Activated CD4-positive, alpha-beta T cell treated with anti-CD3 and anti-CD28 coated beads, Interleukin-2, amount 10 ng/mL, durations not matched to agents 24 days and 14 days (primary cell): Measurements from ENCODE around the gene UNC13D. TPM values are rescaled to one million over a fixed set of nuclear protein-coding genes. Genes with fewer than 3 reads are reported as not detected.
"Not testable (repeated sequence)": the region's sequence is repeated elsewhere in the genome, so short reads cannot be mapped to it uniquely, and the experiment has no call there.

ENCODE experiments used
- DNase-seq: peaks from one replicate; pipeline ENCODE4 v3.0.0; 2022
- H3K27ac Mint-ChIP-seq: one replicate; pipeline ENCODE4 v1.8.0; 2022; ENCODE audit warnings: mild to moderate bottlenecking, mixed read lengths
- H3K27me3 Mint-ChIP-seq: one replicate; pipeline ENCODE4 v1.8.0; 2022; ENCODE audit warnings: mixed read lengths
- H3K36me3 Mint-ChIP-seq: one replicate; pipeline ENCODE4 v1.8.0; 2022; ENCODE audit warnings: low read depth, mild to moderate bottlenecking, mixed read lengths
- H3K4me1 Mint-ChIP-seq: one replicate; pipeline ENCODE4 v1.8.0; 2021; ENCODE audit warnings: mixed read lengths
- H3K4me3 Mint-ChIP-seq: one replicate; pipeline ENCODE4 v1.8.0; 2022; ENCODE audit warnings: mild to moderate bottlenecking, moderate library complexity, mixed read lengths
- H3K9me3 Mint-ChIP-seq: one replicate; pipeline ENCODE4 v1.8.0; 2021; ENCODE audit warnings: mixed read lengths
- intact Hi-C: fragments of 100-400 bp; cut with micrococcal nuclease; formaldehyde crosslinking; loops from one replicate; pipeline ENCODE4 v1.15.1; 2023
- total RNA-seq: library from RNA; stranded (reverse); gene quantifications from 2 replicates; pipeline ENCODE4 v1.2.3, GENCODE V29; 2022

Gene UNC13D
- total RNA-seq, 1 donor from 2014 or later, result 161 TPM

DNA sequence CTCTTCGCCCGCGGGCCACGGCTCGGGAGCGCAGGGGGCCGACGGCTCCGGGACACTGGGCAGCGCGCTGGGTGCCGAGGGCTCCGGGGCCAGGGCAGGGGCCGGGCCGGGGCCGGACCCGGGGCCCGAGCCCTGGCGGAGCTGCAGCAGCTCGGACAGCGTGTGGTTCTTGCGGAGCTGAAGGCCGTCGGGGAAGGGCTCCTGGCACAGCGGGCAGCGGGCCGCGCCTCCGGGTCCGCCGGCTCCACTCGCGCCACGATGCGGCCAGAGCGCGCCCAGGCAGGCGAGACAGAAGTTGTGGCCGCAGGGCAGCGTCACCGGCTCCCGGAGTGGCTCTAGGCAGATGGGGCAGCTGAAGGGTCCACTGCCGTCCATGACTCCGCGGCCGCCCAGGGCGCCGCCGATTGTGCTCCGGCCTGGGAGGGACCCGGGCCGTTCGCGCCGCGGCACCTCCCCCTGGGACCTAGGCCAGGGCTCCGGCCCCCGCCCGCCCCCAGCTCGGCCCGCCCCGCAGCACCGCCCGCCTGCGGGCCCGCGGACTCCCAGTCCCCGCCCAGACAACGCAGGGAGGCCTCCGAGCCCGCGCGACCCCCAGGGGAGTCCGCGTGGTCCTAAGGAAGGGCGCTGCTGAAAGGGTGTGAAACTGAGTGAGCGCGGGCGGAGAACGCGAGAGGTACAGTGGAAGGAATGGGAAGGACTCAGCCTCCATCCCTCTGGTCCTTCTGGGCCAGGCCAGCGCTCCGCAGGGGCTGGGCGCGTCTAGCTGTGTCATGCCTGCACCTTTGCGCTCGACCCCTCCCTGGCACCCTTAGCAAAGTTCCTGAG, 34.2 kb upstream of the UNC13D start, which contains the start of gene TRIM47:
Gene TRIM47 (minus strand): TSS at position 408 of the 825 bp plus-strand sequence. CDS start 33 bp downstream, at position 375.
- peaks cover 14% of the 10 kb centered on the region for H3K27me3 Mint-ChIP-seq
- peak within 1 kb of the TSS; percentile 96 for H3K27ac Mint-ChIP-seq
- H3K36me3 Mint-ChIP-seq, result no peaks in the 10 kb centered on the region
- peaks cover 33% of the 10 kb centered on the region for H3K4me1 Mint-ChIP-seq
- H3K4me3 Mint-ChIP-seq, result peak within 1 kb of the TSS; percentile 90
- peak; percentile 79 for DNase-seq
- no peaks in the 10 kb centered on the region for H3K9me3 Mint-ChIP-seq
- intact Hi-C loops, result no loop called here

DNA sequence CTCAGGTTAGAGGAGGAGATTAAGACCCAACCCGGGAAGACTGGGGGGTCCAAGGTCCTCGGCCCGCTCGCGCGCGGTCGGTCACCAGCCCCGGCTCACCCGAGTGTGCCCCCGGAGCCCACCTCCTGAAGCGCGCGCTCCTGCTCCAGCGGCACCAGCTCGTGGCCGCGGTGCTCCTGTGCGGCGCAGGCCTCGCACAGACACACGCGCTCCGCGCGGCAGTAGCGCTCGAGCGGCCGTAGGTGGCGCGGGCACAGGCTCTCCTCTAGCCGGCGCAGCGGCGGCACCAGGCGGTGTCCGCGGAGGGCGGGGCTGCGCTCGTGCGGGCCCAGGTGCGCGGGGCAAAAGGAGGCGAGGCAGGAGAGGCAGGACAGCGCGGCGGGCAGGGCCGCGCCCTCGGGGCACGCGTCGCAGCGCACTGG, 33.6 kb upstream of the UNC13D start:
- DNase-seq, result peak; percentile 94
- H3K27ac Mint-ChIP-seq, result peak overlapping the region; percentile 96
- peaks cover 35% of the 10 kb centered on the region for H3K4me1 Mint-ChIP-seq
- peak overlapping the region; percentile 90 for H3K4me3 Mint-ChIP-seq
- H3K36me3 Mint-ChIP-seq, result no peaks in the 10 kb centered on the region
- peaks cover 14% of the 10 kb centered on the region for H3K27me3 Mint-ChIP-seq
- intact Hi-C loops, result loop anchor here (1.0 to 2.0 kb wide), 2 partner anchors 13 to 19 kb away; partner anchors contain the start of gene TRIM65
- H3K9me3 Mint-ChIP-seq, result no peaks in the 10 kb centered on the region

DNA sequence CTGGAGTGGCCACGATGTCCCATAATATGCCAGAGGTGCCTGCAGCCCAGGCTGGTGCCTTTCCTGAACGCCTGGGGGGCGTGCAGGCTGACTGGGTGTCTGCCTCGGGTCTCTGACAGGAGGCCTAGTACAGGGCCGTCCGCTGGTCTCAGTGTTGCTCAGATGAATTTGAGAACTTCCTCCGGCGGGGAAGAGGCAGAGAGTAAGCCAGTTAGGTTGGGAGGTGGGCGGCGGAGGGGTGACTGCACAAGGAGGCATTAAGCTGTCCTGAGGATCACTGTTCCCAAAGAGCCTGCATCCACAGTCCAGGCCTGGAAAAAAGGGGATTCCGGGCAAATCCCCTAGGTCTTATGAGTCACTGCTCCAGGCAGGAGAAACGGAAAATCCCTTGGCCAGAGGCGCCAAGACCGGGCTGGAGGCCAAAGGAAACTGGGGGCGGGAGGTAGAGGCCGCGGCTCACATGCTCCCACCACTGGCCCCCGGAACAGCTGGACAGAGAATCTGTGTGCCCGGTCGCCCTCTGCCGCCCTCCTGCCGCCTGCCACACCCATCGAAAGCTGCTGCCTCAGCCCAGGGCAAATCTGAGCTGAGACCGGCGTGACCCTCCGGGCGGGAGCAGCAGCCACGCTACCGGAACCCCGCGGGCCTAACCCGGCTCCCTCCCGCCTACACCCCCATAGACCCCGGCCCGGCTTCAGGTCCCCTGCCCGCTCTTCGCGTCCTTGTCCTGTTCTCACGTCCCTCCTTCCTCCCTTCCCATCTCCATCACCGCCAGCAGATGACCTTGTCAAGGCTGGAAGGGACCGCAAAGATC, 32.9 kb upstream of the UNC13D start:
- H3K9me3 Mint-ChIP-seq, result no peaks in the 10 kb centered on the region
- H3K4me3 Mint-ChIP-seq, result peak overlapping the region; percentile 90
- H3K4me1 Mint-ChIP-seq, result peaks cover 42% of the 10 kb centered on the region
- DNase-seq, result peak; percentile 82
- intact Hi-C loops, result loop anchor here (1.0 to 2.0 kb wide), 3 partner anchors 13 to 22 kb away; partner anchors contain the start of genes TRIM65 and WBP2
- H3K27me3 Mint-ChIP-seq, result peaks cover 10% of the 10 kb centered on the region
- H3K27ac Mint-ChIP-seq, result peak overlapping the region; percentile 96
- H3K36me3 Mint-ChIP-seq, result no peaks in the 10 kb centered on the region

DNA sequence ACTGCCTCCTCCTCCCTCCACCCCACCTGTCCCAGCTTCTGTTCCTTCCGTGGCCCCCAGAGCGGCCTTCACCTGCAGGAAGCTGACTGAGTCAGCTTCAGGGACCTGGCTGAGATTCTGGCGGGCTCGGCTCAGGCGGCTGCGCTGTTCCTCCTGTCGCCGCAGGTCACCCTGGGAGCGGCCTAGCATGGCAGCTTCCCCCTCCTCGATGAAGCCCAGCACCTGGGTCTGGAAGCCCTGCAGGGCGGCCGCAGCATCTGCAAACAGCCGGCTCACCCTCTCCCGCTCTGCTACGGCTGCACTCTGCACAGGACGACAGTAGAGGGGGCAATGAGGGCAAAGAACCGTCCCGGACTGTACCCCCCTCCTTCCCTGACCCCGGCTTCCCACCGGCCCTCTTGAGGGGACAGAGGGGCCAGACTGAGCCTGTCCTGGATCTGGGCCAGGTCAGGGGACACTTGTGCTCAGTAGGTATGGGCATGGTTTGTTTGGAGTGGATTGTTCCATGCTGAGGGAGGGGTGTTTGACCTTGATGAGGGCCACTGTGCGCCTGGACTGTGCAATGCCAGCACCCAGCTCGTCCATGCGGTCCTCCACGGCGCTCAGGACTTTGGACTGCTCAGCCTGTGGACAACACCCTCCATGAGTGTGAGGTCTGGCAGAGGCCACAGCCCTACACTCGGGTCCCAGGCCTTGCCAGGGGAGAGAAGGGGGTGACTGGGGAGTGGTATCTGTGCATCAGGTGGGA, 32.2 kb upstream of the UNC13D start:
- Mint-ChIP-seq H3K4me3 (peak overlapping the region; percentile 90), H3K27ac (peak overlapping the region; percentile 96), H3K4me1 (peaks cover 35% of the 10 kb centered on the region), H3K36me3 (no peaks in the 10 kb centered on the region), H3K27me3 (peaks cover 6% of the 10 kb centered on the region), H3K9me3 (no peaks in the 10 kb centered on the region)
- intact Hi-C loops, result loop anchor here (1.0 to 2.0 kb wide), 2 partner anchors 20 to 21 kb away; partner anchors contain the start of genes TRIM65 and WBP2
- DNase-seq, result peak; percentile 91

DNA sequence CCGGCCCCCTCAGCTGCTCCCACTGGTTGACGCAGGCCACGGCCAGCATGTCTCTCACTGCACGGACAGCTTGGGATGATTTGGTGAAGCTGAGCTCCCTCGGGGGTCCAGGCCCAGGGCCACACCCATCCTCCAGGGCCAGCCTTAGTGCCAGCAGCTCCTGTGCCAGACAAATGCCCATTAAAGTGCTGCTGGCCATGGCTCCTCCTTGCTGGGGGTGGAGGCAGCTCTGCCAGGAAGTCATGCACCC, 31.7 kb upstream of the UNC13D start:
- intact Hi-C loops, result loop anchor here (1.0 to 2.0 kb wide), 2 partner anchors 21 kb away; partner anchors contain the start of genes TRIM65 and WBP2
- peak overlapping the region; percentile 90 for H3K4me3 Mint-ChIP-seq
- H3K27ac Mint-ChIP-seq, result peak overlapping the region; percentile 96
- H3K9me3 Mint-ChIP-seq, result no peaks in the 10 kb centered on the region
- peaks cover 35% of the 10 kb centered on the region for H3K4me1 Mint-ChIP-seq
- no peaks in the 10 kb centered on the region for H3K36me3 Mint-ChIP-seq
- H3K27me3 Mint-ChIP-seq, result peaks cover 6% of the 10 kb centered on the region
- DNase-seq, result no peak

DNA sequence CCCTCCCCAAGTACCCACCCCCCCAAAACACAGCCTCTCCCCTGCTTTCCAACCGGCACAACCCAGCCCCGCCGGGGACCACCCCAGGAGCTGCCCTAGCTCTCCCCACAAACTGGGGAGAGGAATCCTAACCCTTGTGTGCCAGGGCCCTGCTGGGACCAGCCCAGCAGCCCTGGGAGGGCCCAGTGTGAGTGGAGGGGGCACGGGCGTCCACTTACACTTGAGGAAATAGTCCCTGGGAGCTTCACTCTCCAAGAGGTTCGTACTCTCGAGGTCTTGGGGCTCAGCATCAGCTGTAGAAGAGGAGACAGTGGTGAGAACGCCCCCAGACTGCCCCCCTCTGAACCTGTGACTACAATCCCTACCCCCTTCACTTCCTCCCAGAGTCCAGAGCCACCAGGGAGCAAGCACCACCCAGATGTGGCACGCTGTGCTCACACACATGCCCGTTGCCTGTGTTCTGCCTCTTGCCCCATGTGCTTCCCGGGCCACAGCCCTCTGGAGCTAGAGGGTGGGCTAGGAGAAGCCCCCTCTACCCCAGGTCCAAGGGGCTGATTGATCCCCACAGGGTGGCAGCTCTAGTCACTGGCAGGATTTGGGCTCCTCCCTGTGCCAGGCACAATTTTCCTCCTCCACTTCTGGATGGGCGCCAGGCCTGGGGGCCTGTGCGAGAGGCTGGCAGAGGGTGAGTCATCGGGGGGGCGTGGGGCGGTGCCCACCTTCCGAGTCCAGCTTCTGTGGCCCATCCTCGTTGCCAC, 31.2 kb upstream of the UNC13D start:
- Mint-ChIP-seq H3K4me3 (peak overlapping the region; percentile 90), H3K27ac (peak overlapping the region; percentile 96), H3K9me3 (no peaks in the 10 kb centered on the region), H3K4me1 (peaks cover 35% of the 10 kb centered on the region), H3K36me3 (no peaks in the 10 kb centered on the region), H3K27me3 (peaks cover 4% of the 10 kb centered on the region)
- DNase-seq, result no peak
- intact Hi-C loops, result no loop called here

DNA sequence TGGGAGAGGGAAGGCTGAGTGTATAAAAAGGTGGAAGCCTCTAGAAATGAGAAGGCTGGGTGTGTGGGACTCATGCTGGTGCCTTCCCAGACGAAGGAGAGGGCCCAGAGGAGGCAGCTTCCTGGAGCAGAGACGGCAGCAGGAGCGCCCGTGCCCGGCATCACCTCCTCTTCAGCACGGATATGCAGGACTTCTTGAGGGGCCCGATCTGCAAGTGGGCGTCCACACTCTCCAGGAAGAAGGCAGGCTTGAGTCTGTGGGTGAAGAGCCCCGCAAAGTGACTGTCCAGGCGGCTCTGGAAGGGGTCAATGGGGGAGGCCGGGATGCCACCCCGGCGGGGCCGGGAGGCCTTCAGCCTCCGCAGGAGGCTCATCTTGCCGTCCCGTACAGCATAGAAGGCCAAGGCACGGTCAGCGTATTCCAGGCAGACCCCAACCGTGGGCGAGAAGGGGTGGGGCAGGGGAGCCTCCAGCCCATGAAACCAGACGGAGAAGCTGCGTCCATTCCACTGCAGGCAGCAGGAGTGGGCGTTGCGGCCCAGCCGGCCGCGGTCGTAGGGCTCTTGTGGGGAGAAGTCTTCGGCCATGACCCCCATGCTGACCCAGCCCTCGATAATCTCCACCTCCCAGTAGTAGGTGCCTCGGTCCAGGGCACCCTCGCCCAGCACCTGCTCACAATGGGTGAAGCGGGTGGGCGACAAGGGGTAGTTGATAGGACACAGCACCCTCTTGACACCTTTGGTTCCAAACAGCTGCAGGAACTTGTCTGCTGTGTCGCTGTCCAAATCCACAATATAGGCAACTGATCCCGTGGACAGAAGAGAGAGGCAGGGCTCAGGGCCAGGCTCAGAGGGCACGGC, 30.3 kb upstream of the UNC13D start:
- peaks cover 35% of the 10 kb centered on the region for H3K4me1 Mint-ChIP-seq
- H3K27me3 Mint-ChIP-seq, result no peaks in the 10 kb centered on the region
- intact Hi-C loops, result no loop called here
- no peaks in the 10 kb centered on the region for H3K9me3 Mint-ChIP-seq
- no peak overlapping the region for H3K27ac Mint-ChIP-seq
- H3K36me3 Mint-ChIP-seq, result no peaks in the 10 kb centered on the region
- DNase-seq, result no peak
- no peak overlapping the region for H3K4me3 Mint-ChIP-seq

DNA sequence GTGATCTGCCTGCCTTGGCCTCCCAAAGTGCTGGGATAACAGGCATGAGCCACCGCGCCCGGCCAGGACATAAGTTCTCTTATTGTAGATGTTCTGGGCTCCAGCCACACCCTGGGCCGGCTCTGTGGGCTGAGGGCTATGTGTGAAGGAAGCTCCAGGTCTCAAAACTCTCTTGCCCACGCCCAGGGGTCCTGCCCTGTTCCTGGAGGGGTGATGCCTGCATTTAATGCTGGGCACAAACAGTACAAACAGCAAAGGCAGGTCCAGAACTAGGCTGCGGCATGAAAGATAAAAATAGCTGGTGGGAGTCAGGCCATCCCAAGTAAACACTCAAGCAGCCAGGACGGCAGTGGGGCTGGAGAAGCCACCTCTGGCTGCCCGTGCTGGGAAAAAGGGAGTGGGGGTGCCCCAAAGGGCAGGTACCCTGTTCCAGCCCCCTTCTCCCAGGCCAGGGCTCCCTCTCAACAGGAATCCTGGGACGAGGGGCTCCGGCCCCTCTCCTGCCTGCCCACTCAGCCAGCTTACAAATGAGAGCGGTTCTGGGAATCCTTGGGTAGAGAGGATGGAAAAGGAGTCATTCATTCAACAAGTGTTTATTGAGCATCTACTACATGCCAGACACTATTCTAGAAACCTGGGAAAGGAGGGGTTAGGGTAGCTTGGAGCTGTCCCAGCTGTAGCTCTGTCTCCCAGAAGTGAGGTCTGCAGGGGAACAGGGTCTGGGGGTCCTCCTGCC, 29.6 kb upstream of the UNC13D start:
- DNase-seq, result no peak
- Mint-ChIP-seq H3K4me1 (peaks cover 34% of the 10 kb centered on the region), H3K27me3 (no peaks in the 10 kb centered on the region), H3K36me3 (no peaks in the 10 kb centered on the region), H3K9me3 (no peaks in the 10 kb centered on the region), H3K4me3 (no peak overlapping the region), H3K27ac (peak overlapping the region; percentile 37)
- intact Hi-C loops, result no loop called here

DNA sequence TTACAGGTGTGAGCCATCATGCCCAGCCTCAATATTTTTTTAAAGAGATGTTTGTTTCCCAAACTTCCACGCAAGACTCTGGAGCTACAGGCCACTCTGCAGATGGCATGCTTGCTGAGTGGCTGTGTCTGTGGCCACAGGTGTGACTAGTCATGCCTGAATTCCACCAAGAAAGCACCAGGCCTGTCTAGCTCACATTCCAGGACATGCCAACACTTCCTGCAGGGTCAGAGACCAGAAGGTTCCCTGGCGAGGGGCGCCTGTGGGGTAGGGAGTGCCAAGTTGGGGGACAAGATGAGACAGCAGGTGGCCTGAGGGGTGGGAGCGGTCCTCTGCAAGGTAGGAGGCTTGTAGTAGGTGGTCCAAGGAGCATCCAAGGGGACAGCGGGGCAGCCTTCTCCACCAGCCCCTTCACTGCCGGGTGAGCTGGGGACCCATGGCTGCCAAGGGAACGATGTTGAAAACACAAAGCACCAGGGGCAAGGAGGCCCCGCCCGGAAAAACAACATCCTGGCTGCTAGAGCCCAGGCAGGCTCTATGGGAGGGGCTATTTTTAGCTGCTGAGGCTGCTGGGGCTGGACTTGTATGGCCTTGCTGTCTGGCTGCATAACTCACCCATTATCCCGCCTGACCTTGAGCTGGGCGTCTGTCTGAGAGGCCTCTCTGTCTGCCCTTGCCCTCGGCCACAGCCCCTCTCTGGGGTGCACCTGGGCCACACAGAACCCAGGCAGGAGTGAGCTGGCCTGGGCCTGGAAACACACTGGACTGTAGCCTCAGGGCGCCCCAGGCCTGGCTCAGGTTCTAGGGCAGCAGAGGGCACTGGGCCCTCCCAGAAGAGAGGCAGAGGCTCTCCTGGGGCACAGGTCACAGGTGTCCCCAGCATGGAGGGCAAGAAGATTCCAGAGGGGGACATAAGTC, 28.5 kb upstream of the UNC13D start:
- peak; percentile 93 for DNase-seq
- Mint-ChIP-seq H3K4me1 (peaks cover 31% of the 10 kb centered on the region), H3K4me3 (peak overlapping the region; percentile 18), H3K36me3 (no peaks in the 10 kb centered on the region), H3K27ac (peak overlapping the region; percentile 85), H3K27me3 (no peaks in the 10 kb centered on the region), H3K9me3 (no peaks in the 10 kb centered on the region)
- intact Hi-C loops, result no loop called here

DNA sequence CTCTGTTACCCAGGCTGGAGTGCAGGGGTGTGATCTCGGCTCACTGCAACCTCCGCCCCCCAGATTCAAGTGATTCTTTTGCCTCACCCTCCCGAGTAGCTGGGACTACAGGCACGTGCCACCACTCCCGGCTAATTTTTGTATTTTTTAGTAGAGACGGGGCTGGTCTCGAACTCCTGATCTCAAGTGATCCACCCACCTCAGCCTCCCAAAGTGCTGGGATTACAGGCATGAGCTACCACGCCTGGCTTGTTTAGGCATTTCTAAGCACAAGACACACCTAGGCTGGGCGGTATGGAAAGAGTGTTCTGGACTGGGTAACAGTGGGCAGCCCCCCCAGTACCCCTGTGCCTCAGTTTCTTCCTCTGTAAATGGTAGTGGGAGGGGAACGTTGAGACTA, 26.0 kb upstream of the UNC13D start:
- peaks cover 21% of the 10 kb centered on the region for H3K4me1 Mint-ChIP-seq
- H3K4me3 Mint-ChIP-seq, H3K9me3 Mint-ChIP-seq, intact Hi-C loops, DNase-seq, H3K27me3 Mint-ChIP-seq, H3K27ac Mint-ChIP-seq, H3K36me3 Mint-ChIP-seq: not testable (repeated sequence)
